HFFc6 (cell line): Measurements from ENCODE around the gene TRAK2. TPM values are rescaled to one million over a fixed set of nuclear protein-coding genes. Genes with fewer than 3 reads are reported as not detected.

Source experiments
- DNase-seq: peaks from one replicate; pipeline ENCODE4 v3.0.0-alpha.2; 2018
- H3K27ac Mint-ChIP-seq: 2 replicates; pipeline ENCODE4 v1.8.0; 2020; ENCODE audit warnings: mild to moderate bottlenecking, mixed read lengths
- H3K27me3 Mint-ChIP-seq: 2 replicates; pipeline ENCODE4 v1.8.0; 2021; ENCODE audit warnings: mild to moderate bottlenecking, moderate library complexity, mixed read lengths; ENCODE audit not compliant: insufficient read depth
- H3K36me3 Mint-ChIP-seq: 2 replicates; pipeline ENCODE4 v1.8.0; 2021; ENCODE audit warnings: low read depth, mixed read lengths
- H3K4me1 Mint-ChIP-seq: 2 replicates; pipeline ENCODE4 v1.8.0; 2020; ENCODE audit warnings: low read depth, mixed read lengths
- H3K4me3 Mint-ChIP-seq: 2 replicates; pipeline ENCODE4 v1.8.0; 2020; ENCODE audit warnings: mild to moderate bottlenecking, moderate library complexity, mixed read lengths
- H3K9me3 Mint-ChIP-seq: 2 replicates; pipeline ENCODE4 v1.8.0; 2020; ENCODE audit warnings: mild to moderate bottlenecking, mixed read lengths
- total RNA-seq, 6 experiments: library from RNA; stranded (reverse); fragmentation: NEBNext Ultra II Directional; extraction: Animal tissue kit (Norgen Biotek cat#: 25700); gene quantifications; 2 replicates in 1 of 6; 3 replicates in 5 of 6; pipeline ENCODE4 v1.2.3, GENCODE V29; 2021
- TF ChIP-seq, protein P1 (sequence below): fragments of 200-600 bp; sonication (generic); IDR thresholded peaks from 2 replicates; pipeline ENCODE4 v1.5.0; 2021; ENCODE audit warnings: antibody characterized with exemption, mild to moderate bottlenecking

The TRAK2 gene
- total RNA-seq, 6 experiments from 2014 or later, result 43.2 to 55.8 (median 54.0) TPM

DNA sequence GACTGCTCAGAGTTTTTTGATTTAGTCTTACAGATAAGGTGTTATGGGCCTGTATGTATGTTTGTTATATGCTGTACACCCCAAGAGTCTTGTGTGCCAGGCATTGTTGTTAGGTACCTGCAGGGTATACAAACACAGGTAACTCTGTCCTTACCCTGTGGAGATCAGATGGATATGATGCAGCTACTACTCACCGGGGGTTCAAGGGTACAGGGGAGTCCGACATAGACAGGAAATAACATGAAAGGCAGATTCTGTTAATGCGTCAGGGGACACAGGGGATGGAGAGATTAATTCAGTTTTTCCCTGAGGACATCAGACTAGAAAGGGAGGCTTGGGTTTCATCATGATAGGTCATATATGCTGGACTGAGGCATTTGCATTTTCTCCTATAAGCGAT, 31.3 kb downstream of the TRAK2 start:
- no peak for DNase-seq
- peak overlapping the region; percentile 45 for H3K4me3 Mint-ChIP-seq
- TF ChIP-seq, protein P1, sequence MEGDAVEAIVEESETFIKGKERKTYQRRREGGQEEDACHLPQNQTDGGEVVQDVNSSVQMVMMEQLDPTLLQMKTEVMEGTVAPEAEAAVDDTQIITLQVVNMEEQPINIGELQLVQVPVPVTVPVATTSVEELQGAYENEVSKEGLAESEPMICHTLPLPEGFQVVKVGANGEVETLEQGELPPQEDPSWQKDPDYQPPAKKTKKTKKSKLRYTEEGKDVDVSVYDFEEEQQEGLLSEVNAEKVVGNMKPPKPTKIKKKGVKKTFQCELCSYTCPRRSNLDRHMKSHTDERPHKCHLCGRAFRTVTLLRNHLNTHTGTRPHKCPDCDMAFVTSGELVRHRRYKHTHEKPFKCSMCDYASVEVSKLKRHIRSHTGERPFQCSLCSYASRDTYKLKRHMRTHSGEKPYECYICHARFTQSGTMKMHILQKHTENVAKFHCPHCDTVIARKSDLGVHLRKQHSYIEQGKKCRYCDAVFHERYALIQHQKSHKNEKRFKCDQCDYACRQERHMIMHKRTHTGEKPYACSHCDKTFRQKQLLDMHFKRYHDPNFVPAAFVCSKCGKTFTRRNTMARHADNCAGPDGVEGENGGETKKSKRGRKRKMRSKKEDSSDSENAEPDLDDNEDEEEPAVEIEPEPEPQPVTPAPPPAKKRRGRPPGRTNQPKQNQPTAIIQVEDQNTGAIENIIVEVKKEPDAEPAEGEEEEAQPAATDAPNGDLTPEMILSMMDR, result no peak
- peaks cover 45% of the 10 kb centered on the region for H3K4me1 Mint-ChIP-seq
- H3K9me3 Mint-ChIP-seq, result no peaks in the 10 kb centered on the region
- H3K36me3 Mint-ChIP-seq, result peaks cover 13% of the 10 kb centered on the region
- peak overlapping the region; percentile 86 for H3K27ac Mint-ChIP-seq
- H3K27me3 Mint-ChIP-seq, result no peaks in the 10 kb centered on the region

DNA sequence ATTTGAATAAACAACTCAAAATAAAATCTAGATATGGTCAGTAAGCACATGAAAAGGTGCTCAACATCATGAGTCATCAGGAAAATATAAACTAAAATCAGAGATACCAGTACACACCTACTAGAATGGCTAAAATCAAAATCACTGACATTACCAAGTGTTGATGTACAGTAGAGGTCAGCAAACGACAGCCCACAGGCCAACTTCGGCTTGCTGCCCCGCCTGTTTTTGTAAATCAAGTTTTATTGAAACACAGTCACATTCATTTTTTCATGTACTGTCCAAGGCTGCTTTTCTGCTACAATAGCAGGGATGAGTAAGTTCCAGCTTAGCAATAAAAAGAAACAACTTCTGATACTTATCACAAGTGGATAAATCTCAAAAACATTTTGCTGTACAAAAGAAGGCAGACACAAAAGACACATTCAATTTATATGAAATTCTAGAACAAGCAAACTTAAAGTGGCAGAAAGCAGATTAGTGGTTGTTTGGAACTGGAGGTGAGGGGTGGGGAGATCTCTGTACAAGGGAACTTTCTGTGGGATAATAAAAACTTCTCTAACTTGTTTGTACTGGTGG, 32.1 kb downstream of the TRAK2 start:
- peak overlapping the region; percentile 86 for H3K27ac Mint-ChIP-seq
- peak overlapping the region; percentile 54 for H3K4me3 Mint-ChIP-seq
- TF ChIP-seq, protein P1, result peak; percentile 46
- peaks cover 45% of the 10 kb centered on the region for H3K4me1 Mint-ChIP-seq
- H3K9me3 Mint-ChIP-seq, result no peaks in the 10 kb centered on the region
- peak; percentile 69 for DNase-seq
- peaks cover 13% of the 10 kb centered on the region for H3K36me3 Mint-ChIP-seq
- H3K27me3 Mint-ChIP-seq, result no peaks in the 10 kb centered on the region

DNA sequence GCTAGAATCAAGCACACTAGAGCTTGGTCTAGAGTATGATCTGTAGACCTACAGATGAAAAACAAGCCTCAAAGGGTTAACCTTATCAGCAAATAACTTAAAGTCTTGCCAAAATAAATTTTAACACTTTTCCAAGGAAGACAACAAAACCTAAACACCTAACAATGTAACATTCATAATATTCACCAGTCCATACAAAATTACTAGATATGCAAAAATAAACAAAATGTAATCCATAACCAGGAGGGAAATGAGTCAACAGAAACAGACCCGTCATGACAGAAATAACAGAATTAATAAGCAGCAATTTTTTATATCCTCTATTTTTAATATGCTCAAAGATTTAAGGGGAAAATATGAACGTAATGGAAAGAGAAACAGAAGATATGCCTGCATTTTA, 36.1 kb downstream of the TRAK2 start:
- H3K9me3 Mint-ChIP-seq, result no peaks in the 10 kb centered on the region
- peaks cover 32% of the 10 kb centered on the region for H3K36me3 Mint-ChIP-seq
- TF ChIP-seq, protein P1, result no peak
- peaks cover 44% of the 10 kb centered on the region for H3K4me1 Mint-ChIP-seq
- no peak overlapping the region for H3K27ac Mint-ChIP-seq
- no peaks in the 10 kb centered on the region for H3K27me3 Mint-ChIP-seq
- no peak for DNase-seq
- H3K4me3 Mint-ChIP-seq, result no peak overlapping the region

DNA sequence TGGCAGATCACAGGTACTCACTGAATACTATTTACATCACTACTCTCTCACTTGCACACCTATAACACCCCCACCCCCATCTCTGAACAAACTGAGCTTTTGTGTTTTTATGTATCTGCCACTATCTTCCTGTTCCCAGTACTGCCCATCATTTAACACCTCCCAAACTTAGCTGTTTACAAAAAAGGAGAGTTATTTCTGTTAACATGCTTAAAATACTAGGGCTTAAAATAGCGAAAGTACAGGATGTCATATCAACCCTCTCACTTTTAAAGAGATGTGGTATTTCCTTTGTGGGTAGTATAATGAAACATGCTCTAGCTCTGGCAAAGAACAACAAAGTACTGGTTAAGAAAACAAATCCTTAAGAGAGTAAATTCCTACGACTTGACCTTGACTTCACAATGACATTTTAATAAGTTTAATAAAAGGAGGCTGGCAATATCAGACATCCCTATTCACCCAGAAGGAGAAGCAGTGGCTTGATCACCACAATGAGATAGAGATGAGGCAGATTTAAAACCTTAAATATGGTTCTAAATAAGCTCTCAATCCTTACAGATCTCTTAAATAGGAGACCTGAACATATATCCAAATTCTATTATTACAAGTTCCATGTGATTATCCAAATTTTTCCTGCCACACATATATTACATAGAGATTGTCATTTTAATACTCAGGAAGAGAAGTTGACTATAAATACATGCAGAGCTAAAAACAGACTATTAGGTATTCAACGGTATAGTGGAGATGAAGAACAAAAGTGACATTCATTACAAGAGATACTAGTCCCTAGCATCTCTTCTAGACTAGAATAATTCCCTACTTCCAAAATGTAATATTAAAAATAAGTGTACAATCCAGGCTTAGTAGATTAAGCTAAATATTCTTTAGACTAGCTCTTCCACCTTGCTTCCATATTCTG, 36.9 kb downstream of the TRAK2 start:
- H3K9me3 Mint-ChIP-seq, result no peaks in the 10 kb centered on the region
- H3K27me3 Mint-ChIP-seq, result no peaks in the 10 kb centered on the region
- DNase-seq, result peak; percentile 37
- peaks cover 36% of the 10 kb centered on the region for H3K4me1 Mint-ChIP-seq
- TF ChIP-seq, protein P1, result no peak
- H3K36me3 Mint-ChIP-seq, result peaks cover 29% of the 10 kb centered on the region
- no peak overlapping the region for H3K27ac Mint-ChIP-seq
- no peak overlapping the region for H3K4me3 Mint-ChIP-seq

DNA sequence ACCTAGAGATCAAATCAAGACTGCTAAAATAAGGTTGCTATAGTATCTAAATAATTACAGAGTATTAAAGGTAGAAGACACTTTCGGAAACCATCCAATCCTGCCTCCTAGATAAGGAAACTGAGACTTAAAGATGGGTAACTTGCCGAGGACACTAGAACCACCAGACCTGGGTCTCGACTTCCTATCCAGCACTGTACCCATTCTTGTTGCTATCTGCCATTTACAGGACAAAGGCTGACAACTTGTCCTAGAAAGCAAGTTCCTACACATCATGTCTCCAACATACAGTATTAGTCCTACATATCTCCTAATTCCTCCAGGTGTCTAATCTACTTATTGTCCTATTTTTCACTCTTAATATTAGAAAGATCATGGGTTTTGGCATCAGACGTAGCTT, 37.7 kb downstream of the TRAK2 start:
- no peaks in the 10 kb centered on the region for H3K27me3 Mint-ChIP-seq
- no peak overlapping the region for H3K4me3 Mint-ChIP-seq
- H3K27ac Mint-ChIP-seq, result no peak overlapping the region
- H3K4me1 Mint-ChIP-seq, result peaks cover 28% of the 10 kb centered on the region
- H3K9me3 Mint-ChIP-seq, result no peaks in the 10 kb centered on the region
- peaks cover 21% of the 10 kb centered on the region for H3K36me3 Mint-ChIP-seq
- TF ChIP-seq, protein P1, result no peak
- DNase-seq, result no peak
